DND-41 (cell line): ENCODE data around the gene DGKG.

Experiments
- CTCF ChIP-seq: IDR thresholded peaks from 2 replicates; pipeline ENCODE4 v1.5.1; 2012; ENCODE audit warnings: borderline replicate concordance, low read length, moderate library complexity, mild to moderate bottlenecking; ENCODE audit not compliant: poor library complexity, severe bottlenecking; ENCODE audit errors: extremely low read depth
- EZH2 ChIP-seq: IDR thresholded peaks from 3 replicates; pipeline ENCODE4 v1.6.1; 2012; ENCODE audit warnings: borderline replicate concordance, low read depth, mild to moderate bottlenecking, moderate library complexity, low read length, inconsistent platforms; ENCODE audit not compliant: severe bottlenecking

GRCh38 chr3:186236357-186237020 is 125.5 kb downstream of the DGKG start:
- TF ChIP-seq CTCF (no peak), EZH2 (no peak)
